ENCODE data around the gene FMN2.

Gene FMN2

GRCh38 chr1:240468656-240469055, 377.0 kb downstream of the FMN2 start:
- no peak for TF ChIP-seq CTCF (IDR thresholded peaks at IDR 0.05; ENCODE audit: borderline replicate concordance, control extremely low read depth, extremely low read depth, insufficient read depth, missing control alignments)
- no peak for DNase-seq (ENCODE audit: low spot score)
- in situ Hi-C loops (cut with MboI; ENCODE audit: low sequenced_read_pairs, unreplicated experiment) = no loop called here

- no peak for TF ChIP-seq CTCF (IDR thresholded peaks at IDR 0.05; ENCODE audit: borderline replicate concordance, control extremely low read depth, extremely low read depth, insufficient read depth, missing control alignments)
- no peak for DNase-seq (ENCODE audit: low spot score)
- in situ Hi-C loops (cut with MboI; ENCODE audit: low sequenced_read_pairs, unreplicated experiment) = no loop called here
These were observed 382.5 kb downstream of the FMN2 start for GRCh38 chr1:240474133-240474614.

GRCh38 chr1:240475832-240476231, 384.1 kb downstream of the FMN2 start:
- DNase-seq (ENCODE audit: low spot score) = no peak
- TF ChIP-seq CTCF (IDR thresholded peaks at IDR 0.05; ENCODE audit: borderline replicate concordance, control extremely low read depth, extremely low read depth, insufficient read depth, missing control alignments) = no peak
- in situ Hi-C loops (cut with MboI; ENCODE audit: low sequenced_read_pairs, unreplicated experiment) = no loop called here

GRCh38 chr1:240478536-240478935, 386.9 kb downstream of the FMN2 start:
- DNase-seq (ENCODE audit: low spot score) = no peak
- in situ Hi-C loops (cut with MboI; ENCODE audit: low sequenced_read_pairs, unreplicated experiment) = no loop called here
- no peak for TF ChIP-seq CTCF (IDR thresholded peaks at IDR 0.05; ENCODE audit: borderline replicate concordance, control extremely low read depth, extremely low read depth, insufficient read depth, missing control alignments)

GRCh38 chr1:240484804-240485443, 393.2 kb downstream of the FMN2 start:
- no peak for DNase-seq (ENCODE audit: low spot score)
- no peak for TF ChIP-seq CTCF (IDR thresholded peaks at IDR 0.05; ENCODE audit: borderline replicate concordance, control extremely low read depth, extremely low read depth, insufficient read depth, missing control alignments)
- in situ Hi-C loops (cut with MboI; ENCODE audit: low sequenced_read_pairs, unreplicated experiment) = no loop called here

- in situ Hi-C loops (cut with MboI; ENCODE audit: low sequenced_read_pairs, unreplicated experiment) = no loop called here
- DNase-seq (ENCODE audit: low spot score) = no peak
- no peak for TF ChIP-seq CTCF (IDR thresholded peaks at IDR 0.05; ENCODE audit: borderline replicate concordance, control extremely low read depth, extremely low read depth, insufficient read depth, missing control alignments)
These were observed 394.9 kb downstream of the FMN2 start for GRCh38 chr1:240486611-240487010.
